Measurements from ENCODE around the gene SVIL.

Gene SVIL

DNA sequence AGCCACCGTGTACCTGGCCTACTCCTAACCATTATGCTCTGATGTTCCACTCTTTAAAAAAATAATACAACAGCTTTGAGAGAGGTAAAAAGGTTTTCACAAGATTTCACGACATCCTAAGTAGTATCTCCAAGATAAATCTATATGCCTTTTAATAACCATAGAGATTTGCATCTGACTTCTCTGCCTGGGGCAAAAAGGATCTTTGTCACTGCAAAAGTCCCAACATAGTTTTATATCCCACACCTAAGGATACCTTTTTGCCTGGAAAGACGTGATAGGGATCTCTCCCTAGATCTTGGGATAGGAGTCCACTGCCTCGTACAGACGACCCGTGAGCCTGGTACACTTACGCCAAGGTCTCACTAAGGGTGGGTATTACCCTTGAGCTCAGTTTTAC, 31.4 kb upstream of the SVIL start:
- Histone ChIP-seq H3K27me3 (no peaks in the 10 kb centered on the region), H3K4me1 (no peaks in the 10 kb centered on the region), H3K9me3 (no peaks in the 10 kb centered on the region), H3K4me3 (ENCODE audit: low read depth, low read length) (no peak overlapping the region), H3K36me3 (no peaks in the 10 kb centered on the region)
- DNase-seq = no peak
- TF ChIP-seq, protein P1, sequence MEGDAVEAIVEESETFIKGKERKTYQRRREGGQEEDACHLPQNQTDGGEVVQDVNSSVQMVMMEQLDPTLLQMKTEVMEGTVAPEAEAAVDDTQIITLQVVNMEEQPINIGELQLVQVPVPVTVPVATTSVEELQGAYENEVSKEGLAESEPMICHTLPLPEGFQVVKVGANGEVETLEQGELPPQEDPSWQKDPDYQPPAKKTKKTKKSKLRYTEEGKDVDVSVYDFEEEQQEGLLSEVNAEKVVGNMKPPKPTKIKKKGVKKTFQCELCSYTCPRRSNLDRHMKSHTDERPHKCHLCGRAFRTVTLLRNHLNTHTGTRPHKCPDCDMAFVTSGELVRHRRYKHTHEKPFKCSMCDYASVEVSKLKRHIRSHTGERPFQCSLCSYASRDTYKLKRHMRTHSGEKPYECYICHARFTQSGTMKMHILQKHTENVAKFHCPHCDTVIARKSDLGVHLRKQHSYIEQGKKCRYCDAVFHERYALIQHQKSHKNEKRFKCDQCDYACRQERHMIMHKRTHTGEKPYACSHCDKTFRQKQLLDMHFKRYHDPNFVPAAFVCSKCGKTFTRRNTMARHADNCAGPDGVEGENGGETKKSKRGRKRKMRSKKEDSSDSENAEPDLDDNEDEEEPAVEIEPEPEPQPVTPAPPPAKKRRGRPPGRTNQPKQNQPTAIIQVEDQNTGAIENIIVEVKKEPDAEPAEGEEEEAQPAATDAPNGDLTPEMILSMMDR (IDR thresholded peaks at IDR 0.05; ENCODE audit: low read depth, low read length) = no peak

DNA sequence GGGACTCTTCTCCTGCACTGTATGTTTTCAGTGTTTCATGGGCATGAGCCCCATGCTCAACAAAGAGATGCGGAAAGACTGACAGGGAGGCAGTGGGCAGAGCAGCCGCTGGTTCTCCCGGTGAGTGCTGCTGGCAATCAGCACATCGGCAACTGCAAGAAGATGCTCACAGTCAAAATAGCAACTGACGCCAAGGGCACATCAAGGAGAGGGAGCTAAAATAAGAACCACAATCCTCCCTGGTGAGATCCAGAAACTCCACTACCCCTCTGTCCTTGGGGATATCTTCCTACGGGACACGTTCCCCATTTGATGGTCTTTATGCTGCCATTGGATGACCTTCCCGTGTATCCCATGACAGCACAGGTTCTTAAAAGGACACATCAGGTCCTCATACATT, 28.9 kb upstream of the SVIL start:
- H3K4me1 ChIP-seq = no peaks in the 10 kb centered on the region
- no peaks in the 10 kb centered on the region for H3K27me3 ChIP-seq
- H3K36me3 ChIP-seq = no peaks in the 10 kb centered on the region; the same call in 1 of the 2 replicates
- TF ChIP-seq, protein P1 (IDR thresholded peaks at IDR 0.05; ENCODE audit: low read depth, low read length) = no peak
- H3K9me3 ChIP-seq = no peaks in the 10 kb centered on the region
- H3K4me3 ChIP-seq (ENCODE audit: low read depth, low read length) = no peak overlapping the region
- DNase-seq = no peak

DNA sequence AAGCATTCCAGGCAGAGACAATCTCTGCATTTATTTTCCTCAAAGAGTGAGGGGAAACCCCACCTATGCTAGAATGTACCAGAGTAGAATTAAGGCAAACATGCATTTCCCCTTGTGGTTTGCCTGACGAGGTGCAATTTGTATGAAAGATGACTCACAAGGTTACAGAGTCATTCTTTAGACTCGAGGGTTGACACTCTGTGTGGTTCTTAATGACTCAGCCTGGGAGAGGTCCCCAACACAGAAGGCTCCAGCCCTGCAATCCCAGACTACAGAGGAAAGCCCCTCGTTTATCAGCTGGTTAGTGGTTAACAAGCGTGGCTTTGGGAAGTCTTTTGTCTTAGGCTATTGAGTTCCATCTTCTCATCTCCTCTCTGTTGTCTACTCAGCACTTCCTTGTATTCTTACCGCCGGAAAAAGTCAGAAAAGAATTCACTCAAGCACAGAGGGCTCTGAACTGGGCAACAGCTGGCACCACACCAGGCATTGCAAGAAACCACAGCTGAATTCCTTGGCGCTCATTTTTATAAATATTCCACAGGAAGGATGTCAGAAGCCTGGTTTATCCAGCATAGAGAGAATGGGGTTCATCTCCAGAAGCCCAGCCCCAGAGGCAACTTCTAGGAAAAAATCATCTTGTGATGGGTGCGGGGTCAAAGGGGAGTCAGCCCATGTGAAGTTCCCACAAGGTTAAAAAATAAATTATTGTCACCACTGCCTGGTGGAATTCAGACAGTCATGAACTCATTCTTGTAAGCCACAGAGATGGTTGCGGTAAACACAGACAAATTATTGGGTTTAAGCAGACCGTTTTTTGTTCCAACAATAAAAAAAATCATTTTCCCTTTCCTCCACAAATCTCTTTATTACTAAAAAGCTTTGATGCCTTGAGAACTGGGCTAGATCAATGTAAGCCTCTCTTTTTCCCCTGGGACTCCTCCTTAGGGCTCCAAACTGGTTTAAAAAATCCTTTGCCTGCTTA, 24.5 kb upstream of the SVIL start:
- H3K36me3 ChIP-seq = peaks cover 15% of the 10 kb centered on the region
- no peak for DNase-seq
- H3K27me3 ChIP-seq = no peaks in the 10 kb centered on the region
- no peaks in the 10 kb centered on the region for H3K9me3 ChIP-seq
- H3K4me1 ChIP-seq = no peaks in the 10 kb centered on the region
- H3K4me3 ChIP-seq (ENCODE audit: low read depth, low read length) = no peak overlapping the region
- TF ChIP-seq, protein P1 (IDR thresholded peaks at IDR 0.05; ENCODE audit: low read depth, low read length) = no peak

DNA sequence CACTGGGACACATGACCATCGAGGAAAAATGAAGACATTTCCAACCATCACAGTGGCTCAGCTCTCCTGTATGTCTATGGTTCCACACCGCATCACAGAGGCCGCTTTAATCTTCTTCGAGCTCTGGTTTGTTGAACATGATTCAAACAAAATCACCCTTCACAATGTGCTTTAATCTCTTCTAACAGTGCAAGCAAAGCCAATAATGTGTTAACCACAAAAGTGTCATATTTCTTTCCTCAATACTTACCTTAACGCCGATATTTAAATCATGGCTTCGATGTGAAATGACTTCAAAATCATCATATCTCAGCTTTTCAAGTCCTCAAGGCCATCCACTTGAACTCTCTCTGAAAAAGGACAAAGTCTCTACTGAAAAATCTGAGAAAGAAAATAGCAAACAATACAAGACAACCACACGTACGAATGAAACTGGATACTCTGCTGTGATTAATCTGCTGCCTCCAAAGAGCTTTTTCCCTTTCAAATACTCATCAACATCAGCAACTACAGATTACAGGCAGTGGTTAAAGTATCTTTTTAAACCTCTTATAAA, 23.0 kb upstream of the SVIL start:
- Histone ChIP-seq H3K36me3 (peaks cover 15% of the 10 kb centered on the region), H3K4me1 (no peaks in the 10 kb centered on the region), H3K9me3 (no peaks in the 10 kb centered on the region), H3K27me3 (no peaks in the 10 kb centered on the region), H3K4me3 (ENCODE audit: low read depth, low read length) (no peak overlapping the region)
- TF ChIP-seq, protein P1 (IDR thresholded peaks at IDR 0.05; ENCODE audit: low read depth, low read length) = no peak
- DNase-seq = no peak

DNA sequence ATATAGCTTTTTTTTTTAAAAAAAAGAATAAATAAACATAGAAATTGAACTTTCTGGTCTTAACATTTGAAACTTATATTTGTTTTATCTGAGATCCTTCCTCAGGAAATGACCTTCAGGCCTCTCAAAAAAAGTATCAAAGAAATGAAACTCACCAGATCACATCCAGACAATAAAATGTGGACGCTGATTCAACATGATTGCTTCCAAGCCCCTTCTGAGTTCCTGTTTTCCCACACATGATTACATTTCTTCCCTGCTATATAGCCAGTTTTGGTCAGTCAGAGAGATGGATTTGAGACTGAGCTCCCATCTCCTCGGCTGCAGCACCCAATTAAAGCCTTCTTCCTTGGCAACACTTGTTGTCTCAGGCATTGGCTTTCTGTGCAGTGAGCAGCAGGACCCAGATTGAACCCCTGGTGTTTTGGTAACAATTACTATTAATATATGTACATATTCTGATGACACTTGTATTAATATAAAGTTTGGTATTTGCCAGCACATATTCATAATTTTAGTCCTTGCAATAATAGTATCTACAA, 21.8 kb upstream of the SVIL start:
- TF ChIP-seq, protein P1 (IDR thresholded peaks at IDR 0.05; ENCODE audit: low read depth, low read length) = no peak
- Histone ChIP-seq H3K9me3 (no peaks in the 10 kb centered on the region), H3K4me3 (ENCODE audit: low read depth, low read length) (no peak overlapping the region)

More for the DNA sequence above, 21.8 kb upstream of the SVIL start:
- Histone ChIP-seq H3K36me3 (peaks cover 15% of the 10 kb centered on the region), H3K4me1 (no peaks in the 10 kb centered on the region), H3K27me3 (no peaks in the 10 kb centered on the region)
- DNase-seq = no peak
